Measurements from ENCODE around the gene RABGEF1. TPM values are rescaled to one million over a fixed set of nuclear protein-coding genes. Genes with fewer than 3 reads are reported as not detected.
"Not testable (repeated sequence)": the region's sequence is repeated elsewhere in the genome, so short reads cannot be mapped to it uniquely, and the experiment has no call there.

The RABGEF1 gene
- total and polyA plus RNA-seq, 2 experiments from 2014 or later, result 14.7 to 17.5 TPM

DNA sequence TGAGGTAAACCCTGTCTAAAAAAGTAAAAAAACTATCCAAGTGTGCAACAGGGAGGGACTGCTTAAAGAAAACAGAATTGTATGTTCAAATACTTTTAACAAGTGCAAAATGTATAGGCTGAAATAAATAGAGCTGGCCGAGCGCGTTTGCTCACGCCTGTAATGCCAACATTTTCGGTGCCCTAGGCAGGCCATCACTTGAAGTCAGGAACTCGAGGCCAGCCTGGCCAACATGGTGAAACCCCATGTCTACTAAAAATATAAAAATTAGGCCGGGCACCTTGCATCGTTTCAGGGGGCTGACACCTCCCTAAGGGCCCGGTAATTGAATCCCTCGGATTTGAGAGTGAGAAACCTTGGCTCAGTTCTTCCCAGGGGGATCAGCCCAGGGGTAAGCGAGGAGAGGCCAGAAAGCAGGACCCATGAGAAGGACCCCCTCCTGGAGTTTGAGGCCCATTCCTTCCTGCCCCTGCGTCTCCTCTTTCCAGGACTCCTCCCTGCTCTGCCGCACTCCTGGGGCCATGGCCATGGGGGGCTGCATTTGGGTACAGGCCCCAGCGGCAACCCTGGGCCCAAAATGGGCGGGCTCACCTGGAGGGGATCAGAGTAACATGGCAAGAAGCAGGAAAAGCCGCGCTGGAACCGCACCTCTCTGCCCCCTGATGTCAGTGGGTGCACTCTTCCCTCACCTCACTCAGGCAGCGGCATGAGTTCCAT is 105.0 kb downstream of the RABGEF1 start (continued):
- TF ChIP-seq, protein P1, sequence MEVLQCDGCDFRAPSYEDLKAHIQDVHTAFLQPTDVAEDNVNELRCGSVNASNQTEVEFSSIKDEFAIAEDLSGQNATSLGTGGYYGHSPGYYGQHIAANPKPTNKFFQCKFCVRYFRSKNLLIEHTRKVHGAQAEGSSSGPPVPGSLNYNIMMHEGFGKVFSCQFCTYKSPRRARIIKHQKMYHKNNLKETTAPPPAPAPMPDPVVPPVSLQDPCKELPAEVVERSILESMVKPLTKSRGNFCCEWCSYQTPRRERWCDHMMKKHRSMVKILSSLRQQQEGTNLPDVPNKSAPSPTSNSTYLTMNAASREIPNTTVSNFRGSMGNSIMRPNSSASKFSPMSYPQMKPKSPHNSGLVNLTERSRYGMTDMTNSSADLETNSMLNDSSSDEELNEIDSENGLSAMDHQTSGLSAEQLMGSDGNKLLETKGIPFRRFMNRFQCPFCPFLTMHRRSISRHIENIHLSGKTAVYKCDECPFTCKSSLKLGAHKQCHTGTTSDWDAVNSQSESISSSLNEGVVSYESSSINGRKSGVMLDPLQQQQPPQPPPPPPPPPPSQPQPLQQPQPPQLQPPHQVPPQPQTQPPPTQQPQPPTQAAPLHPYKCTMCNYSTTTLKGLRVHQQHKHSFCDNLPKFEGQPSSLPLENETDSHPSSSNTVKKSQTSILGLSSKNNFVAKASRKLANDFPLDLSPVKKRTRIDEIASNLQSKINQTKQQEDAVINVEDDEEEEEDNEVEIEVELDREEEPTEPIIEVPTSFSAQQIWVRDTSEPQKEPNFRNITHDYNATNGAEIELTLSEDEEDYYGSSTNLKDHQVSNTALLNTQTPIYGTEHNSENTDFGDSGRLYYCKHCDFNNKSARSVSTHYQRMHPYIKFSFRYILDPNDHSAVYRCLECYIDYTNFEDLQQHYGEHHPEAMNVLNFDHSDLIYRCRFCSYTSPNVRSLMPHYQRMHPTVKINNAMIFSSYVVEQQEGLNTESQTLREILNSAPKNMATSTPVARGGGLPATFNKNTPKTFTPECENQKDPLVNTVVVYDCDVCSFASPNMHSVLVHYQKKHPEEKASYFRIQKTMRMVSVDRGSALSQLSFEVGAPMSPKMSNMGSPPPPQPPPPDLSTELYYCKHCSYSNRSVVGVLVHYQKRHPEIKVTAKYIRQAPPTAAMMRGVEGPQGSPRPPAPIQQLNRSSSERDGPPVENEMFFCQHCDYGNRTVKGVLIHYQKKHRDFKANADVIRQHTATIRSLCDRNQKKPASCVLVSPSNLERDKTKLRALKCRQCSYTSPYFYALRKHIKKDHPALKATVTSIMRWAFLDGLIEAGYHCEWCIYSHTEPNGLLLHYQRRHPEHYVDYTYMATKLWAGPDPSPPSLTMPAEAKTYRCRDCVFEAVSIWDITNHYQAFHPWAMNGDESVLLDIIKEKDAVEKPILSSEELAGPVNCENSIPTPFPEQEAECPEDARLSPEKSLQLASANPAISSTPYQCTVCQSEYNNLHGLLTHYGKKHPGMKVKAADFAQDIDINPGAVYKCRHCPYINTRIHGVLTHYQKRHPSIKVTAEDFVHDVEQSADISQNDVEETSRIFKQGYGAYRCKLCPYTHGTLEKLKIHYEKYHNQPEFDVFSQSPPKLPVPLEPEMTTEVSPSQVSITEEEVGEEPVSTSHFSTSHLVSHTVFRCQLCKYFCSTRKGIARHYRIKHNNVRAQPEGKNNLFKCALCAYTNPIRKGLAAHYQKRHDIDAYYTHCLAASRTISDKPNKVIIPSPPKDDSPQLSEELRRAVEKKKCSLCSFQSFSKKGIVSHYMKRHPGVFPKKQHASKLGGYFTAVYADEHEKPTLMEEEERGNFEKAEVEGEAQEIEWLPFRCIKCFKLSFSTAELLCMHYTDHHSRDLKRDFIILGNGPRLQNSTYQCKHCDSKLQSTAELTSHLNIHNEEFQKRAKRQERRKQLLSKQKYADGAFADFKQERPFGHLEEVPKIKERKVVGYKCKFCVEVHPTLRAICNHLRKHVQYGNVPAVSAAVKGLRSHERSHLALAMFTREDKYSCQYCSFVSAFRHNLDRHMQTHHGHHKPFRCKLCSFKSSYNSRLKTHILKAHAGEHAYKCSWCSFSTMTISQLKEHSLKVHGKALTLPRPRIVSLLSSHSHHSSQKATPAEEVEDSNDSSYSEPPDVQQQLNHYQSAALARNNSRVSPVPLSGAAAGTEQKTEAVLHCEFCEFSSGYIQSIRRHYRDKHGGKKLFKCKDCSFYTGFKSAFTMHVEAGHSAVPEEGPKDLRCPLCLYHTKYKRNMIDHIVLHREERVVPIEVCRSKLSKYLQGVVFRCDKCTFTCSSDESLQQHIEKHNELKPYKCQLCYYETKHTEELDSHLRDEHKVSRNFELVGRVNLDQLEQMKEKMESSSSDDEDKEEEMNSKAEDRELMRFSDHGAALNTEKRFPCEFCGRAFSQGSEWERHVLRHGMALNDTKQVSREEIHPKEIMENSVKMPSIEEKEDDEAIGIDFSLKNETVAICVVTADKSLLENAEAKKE (CRISPR knock-in tag; IDR thresholded peaks at IDR 0.05), result no peak
- TF ChIP-seq NANOG (IDR thresholded peaks at IDR 0.05; ENCODE audit: borderline replicate concordance) (no peak), EZH2phosphoT487 (IDR thresholded peaks at IDR 0.05; ENCODE audit: unreplicated experiment) (no peak), STAT1 (IDR thresholded peaks at IDR 0.05; ENCODE audit: unreplicated experiment) (no peak), JUNB (IDR thresholded peaks at IDR 0.05; ENCODE audit: unreplicated experiment) (no peak), POLR2AphosphoS5 (IDR thresholded peaks at IDR 0.05; ENCODE audit: low read depth) (no peak)
- TF ChIP-seq, protein P2, sequence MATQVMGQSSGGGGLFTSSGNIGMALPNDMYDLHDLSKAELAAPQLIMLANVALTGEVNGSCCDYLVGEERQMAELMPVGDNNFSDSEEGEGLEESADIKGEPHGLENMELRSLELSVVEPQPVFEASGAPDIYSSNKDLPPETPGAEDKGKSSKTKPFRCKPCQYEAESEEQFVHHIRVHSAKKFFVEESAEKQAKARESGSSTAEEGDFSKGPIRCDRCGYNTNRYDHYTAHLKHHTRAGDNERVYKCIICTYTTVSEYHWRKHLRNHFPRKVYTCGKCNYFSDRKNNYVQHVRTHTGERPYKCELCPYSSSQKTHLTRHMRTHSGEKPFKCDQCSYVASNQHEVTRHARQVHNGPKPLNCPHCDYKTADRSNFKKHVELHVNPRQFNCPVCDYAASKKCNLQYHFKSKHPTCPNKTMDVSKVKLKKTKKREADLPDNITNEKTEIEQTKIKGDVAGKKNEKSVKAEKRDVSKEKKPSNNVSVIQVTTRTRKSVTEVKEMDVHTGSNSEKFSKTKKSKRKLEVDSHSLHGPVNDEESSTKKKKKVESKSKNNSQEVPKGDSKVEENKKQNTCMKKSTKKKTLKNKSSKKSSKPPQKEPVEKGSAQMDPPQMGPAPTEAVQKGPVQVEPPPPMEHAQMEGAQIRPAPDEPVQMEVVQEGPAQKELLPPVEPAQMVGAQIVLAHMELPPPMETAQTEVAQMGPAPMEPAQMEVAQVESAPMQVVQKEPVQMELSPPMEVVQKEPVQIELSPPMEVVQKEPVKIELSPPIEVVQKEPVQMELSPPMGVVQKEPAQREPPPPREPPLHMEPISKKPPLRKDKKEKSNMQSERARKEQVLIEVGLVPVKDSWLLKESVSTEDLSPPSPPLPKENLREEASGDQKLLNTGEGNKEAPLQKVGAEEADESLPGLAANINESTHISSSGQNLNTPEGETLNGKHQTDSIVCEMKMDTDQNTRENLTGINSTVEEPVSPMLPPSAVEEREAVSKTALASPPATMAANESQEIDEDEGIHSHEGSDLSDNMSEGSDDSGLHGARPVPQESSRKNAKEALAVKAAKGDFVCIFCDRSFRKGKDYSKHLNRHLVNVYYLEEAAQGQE (IDR thresholded peaks at IDR 0.05; ENCODE audit: unreplicated experiment), result no peak

DNA sequence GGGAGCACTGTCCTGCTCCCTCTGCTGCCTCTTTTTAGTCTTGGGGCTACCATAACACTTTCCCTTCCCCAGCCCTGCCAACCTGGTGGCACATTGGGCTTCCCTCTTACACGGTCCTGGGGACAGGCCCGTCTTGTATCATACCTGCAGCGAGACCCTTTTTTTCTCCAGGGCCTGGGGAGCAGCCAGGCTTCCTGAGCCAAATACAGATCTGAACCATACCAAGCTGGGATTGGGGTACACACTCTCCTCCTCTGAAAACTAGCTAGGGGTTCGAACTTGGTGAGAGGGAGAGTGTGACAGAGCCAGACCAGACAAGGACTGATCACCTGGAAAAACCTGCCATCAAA is 105.5 kb downstream of the RABGEF1 start:
- not testable (repeated sequence) for H4K20me1 ChIP-seq (replicated peaks; ENCODE audit: insufficient read depth); ATAC-seq; H3K79me2 ChIP-seq (replicated peaks; ENCODE audit: insufficient read depth); H3K9me2 ChIP-seq (ENCODE audit: insufficient read depth); H3F3A ChIP-seq (replicated peaks; ENCODE audit: low read depth); H3K36me3 ChIP-seq (ENCODE audit: insufficient read depth); H3K27me3 ChIP-seq (ENCODE audit: insufficient read depth); DNase-seq (ENCODE audit: low spot score); H3K9me3 Mint-ChIP-seq; H3K36me3 Mint-ChIP-seq (ENCODE audit: low read depth); H2AFZ ChIP-seq
- Mint-ChIP-seq H3K4me1 (peaks cover 35% of the 10 kb centered on the region), H3K4me3 (peak overlapping the region; percentile 97), H3K27ac (peak overlapping the region; percentile 100), H3K27me3 (ENCODE audit: insufficient read depth, low read depth, poor library complexity) (peaks cover 16% of the 10 kb centered on the region)
- Histone ChIP-seq H3K4me2 (peak overlapping the region; percentile 77; the same call in 1 of the 2 replicates), H3K4me3 (peak overlapping the region; percentile 72; the same call in 1 of the 2 replicates), H3K27ac (ENCODE audit: low read depth) (peak overlapping the region; percentile 99), H3K4me1 (ENCODE audit: insufficient read depth) (peaks cover 26% of the 10 kb centered on the region)

DNA sequence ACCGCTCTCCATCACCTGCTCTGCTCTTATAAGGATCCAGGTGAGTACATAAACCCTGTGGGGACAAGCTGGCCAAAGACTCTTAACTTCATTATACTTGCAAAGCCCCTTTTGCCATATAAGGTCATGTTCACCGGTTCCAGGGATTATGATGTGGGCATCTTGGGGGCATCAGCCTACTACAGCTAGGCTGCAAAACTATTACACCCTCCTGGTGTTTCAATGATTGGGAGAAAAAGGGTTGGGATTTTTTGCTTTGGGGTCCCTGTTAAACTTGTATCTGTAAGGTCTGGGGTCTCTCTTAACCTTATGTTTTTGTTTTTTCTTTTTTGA is 107.0 kb downstream of the RABGEF1 start:
- H3K9me2 ChIP-seq (ENCODE audit: insufficient read depth); ATAC-seq; H3K36me3 ChIP-seq (ENCODE audit: insufficient read depth); DNase-seq (ENCODE audit: low spot score); H2AFZ ChIP-seq; H3K36me3 Mint-ChIP-seq (ENCODE audit: low read depth); H3K4me3 ChIP-seq; H3K79me2 ChIP-seq (replicated peaks; ENCODE audit: insufficient read depth); H3K27me3 ChIP-seq (ENCODE audit: insufficient read depth); H3F3A ChIP-seq (replicated peaks; ENCODE audit: low read depth); H3K9me3 Mint-ChIP-seq; H4K20me1 ChIP-seq (replicated peaks; ENCODE audit: insufficient read depth): not testable (repeated sequence)
- peaks cover 16% of the 10 kb centered on the region for H3K27me3 Mint-ChIP-seq (ENCODE audit: insufficient read depth, low read depth, poor library complexity)
- peaks cover 26% of the 10 kb centered on the region for H3K4me1 ChIP-seq (ENCODE audit: insufficient read depth)
- peak overlapping the region; percentile 61; the same call in 1 of the 2 replicates for H3K4me2 ChIP-seq
- peaks cover 35% of the 10 kb centered on the region for H3K4me1 Mint-ChIP-seq
- H3K4me3 Mint-ChIP-seq, result peak overlapping the region; percentile 62
- H3K27ac ChIP-seq (ENCODE audit: low read depth), result peak overlapping the region; percentile 100
- peak overlapping the region; percentile 100 for H3K27ac Mint-ChIP-seq
